CD8-positive, alpha-beta memory T cell (primary cell): ENCODE measurements around the gene GALNS. TPM values are rescaled to one million over a fixed set of nuclear protein-coding genes. Genes with fewer than 3 reads are reported as not detected.

Experiments
- CTCF ChIA-PET: fragments of 350-600 bp; sonication (Branson Sonifier 250); formaldehyde crosslinking; loops from one replicate; lab custom pipeline; 2021; ENCODE audit warnings: antibody characterized with exemption; lab: Charles Lee
- POLR2A ChIA-PET: fragments of 350-600 bp; sonication (Branson Sonifier 250); formaldehyde crosslinking; loops from one replicate; lab custom pipeline; 2021; ENCODE audit warnings: antibody characterized with exemption; lab: Charles Lee
- DNase-seq, 5 donors: peaks; one replicate each; pipeline versions ENCODE4 v3.0.0 to v3.0.0-alpha.2; 2020 to 2022; ENCODE audit warnings: mixed read lengths in 1 of 5
- H3K27ac ChIP-seq: one replicate; pipeline ENCODE4 v1.7.0; 2013; ENCODE audit warnings: low read depth, mild to moderate bottlenecking, low read length, moderate library complexity
- H3K27me3 ChIP-seq: 2 replicates; pipeline ENCODE4 v1.7.0; 2013; ENCODE audit warnings: low read length, mild to moderate bottlenecking; ENCODE audit not compliant: insufficient read depth, poor library complexity, severe bottlenecking
- H3K36me3 ChIP-seq: 2 replicates; pipeline ENCODE4 v1.7.0; 2013; ENCODE audit warnings: mild to moderate bottlenecking, low read length, moderate library complexity; ENCODE audit not compliant: insufficient read depth
- H3K4me1 ChIP-seq: 2 replicates; pipeline ENCODE4 v1.7.0; 2013; ENCODE audit warnings: mild to moderate bottlenecking, low read length, moderate library complexity; ENCODE audit not compliant: insufficient read depth
- H3K4me3 ChIP-seq: 2 replicates; pipeline ENCODE4 v1.7.0; 2013; ENCODE audit warnings: mild to moderate bottlenecking, low read length
- H3K9me3 ChIP-seq: 2 replicates; pipeline ENCODE4 v1.7.0; 2013; ENCODE audit warnings: mild to moderate bottlenecking, low read length
- H3K27ac Mint-ChIP-seq, 8 donors: one replicate each; pipeline ENCODE4 v1.8.0; 2020 to 2021; ENCODE audit warnings: mixed read lengths in 8 of 8, mild to moderate bottlenecking in 6 of 8, inconsistent platforms in 3 of 8, moderate library complexity in 3 of 8
- H3K27me3 Mint-ChIP-seq, 2 donors: one replicate each; pipeline ENCODE4 v1.8.0; 2020 to 2021; ENCODE audit warnings: mixed read lengths in 2 of 2, mild to moderate bottlenecking in 1 of 2, moderate library complexity in 1 of 2
- H3K36me3 Mint-ChIP-seq, 3 donors: one replicate each; pipeline ENCODE4 v1.8.0; 2020 to 2021; ENCODE audit warnings: mixed read lengths in 3 of 3, inconsistent platforms in 1 of 3, mild to moderate bottlenecking in 1 of 3
- H3K4me1 Mint-ChIP-seq, 3 donors: one replicate each; pipeline ENCODE4 v1.8.0; 2020 to 2021; ENCODE audit warnings: mixed read lengths in 3 of 3, inconsistent platforms in 1 of 3, mild to moderate bottlenecking in 1 of 3
- H3K4me3 Mint-ChIP-seq, 7 donors: one replicate each; pipeline ENCODE4 v1.8.0; 2020 to 2021; ENCODE audit warnings: mixed read lengths in 7 of 7, mild to moderate bottlenecking in 6 of 7, moderate library complexity in 4 of 7, inconsistent platforms in 2 of 7
- H3K9me3 Mint-ChIP-seq, 5 donors: one replicate each; pipeline ENCODE4 v1.8.0; 2020 to 2022; ENCODE audit warnings: mixed read lengths in 5 of 5, mild to moderate bottlenecking in 3 of 5, moderate library complexity in 2 of 5, inconsistent platforms in 1 of 5
- polyA plus RNA-seq: library from polyadenylated mRNA; unstranded; fragments of 300-500 nt; fragmentation: Illumina TruSeq; gene quantifications from one replicate; pipeline ENCODE4 v1.2.3, GENCODE V29; 2021
- total RNA-seq, 2 experiments: library from RNA; stranded (reverse); gene quantifications; one replicate each; pipeline ENCODE4 v1.2.3, GENCODE V29; 2021

The GALNS gene
- total RNA-seq (10 to 100 TPM; 19.2 to 22.5 TPM), polyA plus RNA-seq (13.0 TPM)

DNA sequence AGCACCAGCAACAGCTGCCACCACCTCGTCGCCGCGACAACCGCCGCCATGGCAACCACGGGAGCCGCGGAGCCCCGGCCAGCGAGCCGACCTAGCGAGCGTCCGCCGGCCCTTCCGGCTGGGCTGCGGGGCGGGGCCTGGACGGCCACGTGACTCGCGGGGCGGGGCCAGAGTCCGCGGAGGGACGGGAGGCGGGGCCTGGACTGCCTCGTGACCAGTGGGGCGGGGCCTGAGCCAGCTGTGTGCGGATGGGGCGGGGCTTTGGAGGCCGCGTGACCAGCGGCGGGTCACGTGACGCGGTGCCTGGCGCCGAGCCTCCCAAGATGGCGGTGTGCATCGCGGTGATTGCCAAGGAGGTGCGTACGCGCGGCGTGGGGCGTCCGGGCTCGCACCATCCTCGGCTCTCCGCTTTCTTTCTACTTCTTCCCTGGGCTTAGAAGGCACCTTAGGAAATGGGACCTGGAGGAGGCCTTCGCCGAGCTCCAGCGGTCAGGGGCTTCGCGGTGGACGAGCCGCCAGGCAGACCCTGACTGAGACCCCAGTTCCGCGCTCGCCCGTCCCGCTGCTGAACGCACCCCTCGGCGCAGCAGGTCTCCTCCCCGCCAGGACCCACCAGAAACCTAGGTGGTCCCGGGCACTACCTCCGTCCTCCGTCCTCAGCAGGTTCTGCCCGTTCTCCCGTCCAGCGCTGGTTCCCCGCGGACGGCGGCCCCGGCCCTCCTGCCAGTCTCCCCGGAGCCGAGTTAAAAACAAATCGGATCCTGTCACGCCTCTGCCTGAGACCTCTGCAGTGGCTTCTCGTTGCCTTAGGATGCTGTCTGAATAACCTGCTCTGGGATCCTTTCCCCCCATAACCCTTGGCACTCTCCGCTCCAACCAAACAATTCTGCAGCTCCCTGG, at the start of gene GALNS, which contains the start of gene TRAPPC2L:
GALNS (minus strand) TSS at position 120 of the 900 bp plus-strand sequence; CDS start at position 50, 70 bp downstream.
TRAPPC2L (plus strand) TSS at position 300 of the 900 bp plus-strand sequence; CDS start at position 324, 24 bp downstream.
- peaks cover 33% of the 10 kb centered on the region for H3K4me1 ChIP-seq
- DNase-seq = peak; percentile 97 to 100 (median 98)
- peak within 1 kb of the TSS; percentile 97 for H3K4me3 ChIP-seq
- Mint-ChIP-seq H3K4me3 (peak within 1 kb of the TSS; percentile 93 to 100 (median 98)), H3K4me1 (peaks cover 24 to 48% (median 38%) of the 10 kb centered on the region in 3 donors), H3K9me3 (no peaks in the 10 kb centered on the region), H3K27me3 (peaks cover 0 to 2% of the 10 kb centered on the region in 2 donors), H3K36me3 (peaks cover 0 to 53% (median 1%) of the 10 kb centered on the region in 3 donors), H3K27ac (peak within 1 kb of the TSS; percentile 81 to 100 (median 98))
- H3K27me3 ChIP-seq = no peaks in the 10 kb centered on the region
- H3K27ac ChIP-seq = peak within 1 kb of the TSS; percentile 89
- CTCF ChIA-PET = interaction anchor here (0.8 to 2.8 kb wide), 23 partner anchors 17 to 359 kb away, joined by 3 to 43 read pairs (median 5); partner anchors contain the start of gene APRT
- H3K9me3 ChIP-seq = no peaks in the 10 kb centered on the region
- POLR2A ChIA-PET = interaction anchor here (0.8 to 1.9 kb wide), 11 partner anchors 44 to 361 kb away, joined by 3 to 9 read pairs (median 6); partner anchors contain the start of genes APRT, CDH15 and ZNF778
- peaks cover 23% of the 10 kb centered on the region for H3K36me3 ChIP-seq

GRCh38 chr16:88906020-88906419, 49.3 kb upstream of the GALNS start:
- H3K9me3 ChIP-seq = no peaks in the 10 kb centered on the region
- H3K36me3 Mint-ChIP-seq = no peaks in the 10 kb centered on the region
- no peak for DNase-seq
- H3K27ac ChIP-seq = no peak overlapping the region
- H3K9me3 Mint-ChIP-seq = no peaks in the 10 kb centered on the region
- H3K4me3 Mint-ChIP-seq = no peak overlapping the region
- H3K4me1 ChIP-seq = no peaks in the 10 kb centered on the region
- CTCF ChIA-PET = no interaction called here
- peak overlapping the region in 1 of 8 donors; percentile 17 for H3K27ac Mint-ChIP-seq
- no peaks in the 10 kb centered on the region for H3K27me3 ChIP-seq
- no peaks in the 10 kb centered on the region for H3K36me3 ChIP-seq
- H3K4me1 Mint-ChIP-seq = peaks cover 0 to 3% (median 0%) of the 10 kb centered on the region in 3 donors
- H3K27me3 Mint-ChIP-seq = peaks cover 0 to 2% of the 10 kb centered on the region in 2 donors
- H3K4me3 ChIP-seq = no peak overlapping the region
- POLR2A ChIA-PET = no interaction called here

GRCh38 chr16:88905563-88905962, 48.8 kb upstream of the GALNS start:
- DNase-seq = no peak
- Histone ChIP-seq H3K27ac (no peak overlapping the region), H3K4me3 (no peak overlapping the region), H3K4me1 (no peaks in the 10 kb centered on the region), H3K9me3 (no peaks in the 10 kb centered on the region), H3K27me3 (no peaks in the 10 kb centered on the region), H3K36me3 (no peaks in the 10 kb centered on the region)
- H3K4me1 Mint-ChIP-seq = peaks cover 0 to 3% (median 0%) of the 10 kb centered on the region in 3 donors
- POLR2A ChIA-PET = no interaction called here
- H3K4me3 Mint-ChIP-seq = no peak overlapping the region
- H3K36me3 Mint-ChIP-seq = no peaks in the 10 kb centered on the region
- H3K27me3 Mint-ChIP-seq = peaks cover 0 to 2% of the 10 kb centered on the region in 2 donors
- H3K9me3 Mint-ChIP-seq = no peaks in the 10 kb centered on the region
- H3K27ac Mint-ChIP-seq = no peak overlapping the region
- CTCF ChIA-PET = no interaction called here

DNA sequence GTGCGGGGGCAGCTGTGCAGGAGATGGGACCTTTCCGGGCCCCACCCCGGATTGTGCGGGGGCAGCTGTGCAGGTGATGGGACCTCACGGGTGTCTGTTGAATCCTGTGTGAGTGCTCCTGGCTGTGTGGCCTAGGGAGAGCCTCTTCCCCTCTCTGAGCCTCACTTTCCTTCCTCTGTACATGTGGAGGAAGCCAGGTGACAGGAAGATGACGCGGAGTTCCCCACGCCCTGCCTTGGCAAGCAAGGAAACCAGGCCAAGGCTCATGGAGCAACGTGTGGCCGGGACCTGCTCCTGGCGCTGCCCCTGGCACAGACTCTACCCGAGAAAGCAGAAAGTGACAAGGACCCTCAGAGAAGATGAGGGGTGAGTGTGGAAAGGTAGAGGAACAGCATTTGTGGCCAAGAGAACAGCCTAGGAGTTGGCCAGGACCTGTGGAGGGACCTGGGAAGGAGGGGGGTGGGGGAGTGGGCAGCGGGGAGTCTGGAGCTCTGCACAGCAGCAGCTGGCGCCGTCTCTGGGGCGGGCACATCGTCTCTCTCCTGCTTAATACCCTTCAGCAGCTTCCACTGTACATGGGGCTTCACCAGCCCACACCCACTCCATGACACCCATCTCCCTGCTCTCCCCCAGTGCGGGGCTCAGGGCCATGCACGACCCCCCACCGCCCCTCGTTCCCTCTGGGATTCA, 48.1 kb upstream of the GALNS start:
- Mint-ChIP-seq H3K4me1 (peaks cover 0 to 3% (median 0%) of the 10 kb centered on the region in 3 donors), H3K27me3 (no peaks in the 10 kb centered on the region), H3K36me3 (no peaks in the 10 kb centered on the region), H3K27ac (no peak overlapping the region), H3K4me3 (no peak overlapping the region), H3K9me3 (no peaks in the 10 kb centered on the region)
- Histone ChIP-seq H3K4me1 (no peaks in the 10 kb centered on the region), H3K27me3 (no peaks in the 10 kb centered on the region), H3K4me3 (no peak overlapping the region), H3K27ac (no peak overlapping the region), H3K36me3 (no peaks in the 10 kb centered on the region), H3K9me3 (no peaks in the 10 kb centered on the region)
- ChIA-PET POLR2A (no interaction called here), CTCF (no interaction called here)
- no peak for DNase-seq

GRCh38 chr16:88903267-88903666, 46.5 kb upstream of the GALNS start:
- peaks cover 0 to 3% (median 0%) of the 10 kb centered on the region in 3 donors for H3K4me1 Mint-ChIP-seq
- H3K27me3 Mint-ChIP-seq = no peaks in the 10 kb centered on the region
- H3K27ac ChIP-seq = no peak overlapping the region
- H3K27ac Mint-ChIP-seq = no peak overlapping the region
- H3K4me3 ChIP-seq = no peak overlapping the region
- no peaks in the 10 kb centered on the region for H3K9me3 ChIP-seq
- H3K4me1 ChIP-seq = no peaks in the 10 kb centered on the region
- ChIA-PET CTCF (no interaction called here), POLR2A (no interaction called here)
- no peaks in the 10 kb centered on the region for H3K9me3 Mint-ChIP-seq
- no peaks in the 10 kb centered on the region for H3K36me3 Mint-ChIP-seq
- H3K36me3 ChIP-seq = no peaks in the 10 kb centered on the region
- no peak overlapping the region for H3K4me3 Mint-ChIP-seq
- H3K27me3 ChIP-seq = no peaks in the 10 kb centered on the region
- DNase-seq = no peak

DNA sequence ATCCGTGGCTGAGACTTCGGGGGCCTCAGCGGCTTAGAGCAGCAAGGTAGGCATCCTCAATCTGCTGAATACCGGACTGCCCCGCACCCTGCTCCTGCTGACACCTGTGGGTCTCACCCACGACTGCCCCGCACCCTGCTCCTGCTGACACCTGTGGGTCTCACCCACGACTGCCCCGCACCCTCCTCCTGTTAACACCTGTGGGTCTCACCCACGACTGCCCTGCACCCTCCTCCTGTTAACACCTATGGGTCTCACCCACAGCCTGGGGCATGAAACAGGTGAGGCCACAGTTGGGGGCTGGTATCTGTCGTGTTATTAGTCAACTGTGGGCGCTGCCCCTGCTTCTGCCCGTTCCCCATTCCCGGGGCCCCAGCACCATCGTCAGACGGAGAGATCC, 46.0 kb upstream of the GALNS start:
- Mint-ChIP-seq H3K9me3 (no peaks in the 10 kb centered on the region), H3K4me3 (no peak overlapping the region), H3K36me3 (no peaks in the 10 kb centered on the region), H3K27ac (no peak overlapping the region), H3K4me1 (peaks cover 0 to 3% (median 0%) of the 10 kb centered on the region in 3 donors), H3K27me3 (no peaks in the 10 kb centered on the region)
- Histone ChIP-seq H3K27me3 (no peaks in the 10 kb centered on the region), H3K9me3 (no peaks in the 10 kb centered on the region), H3K27ac (no peak overlapping the region), H3K36me3 (no peaks in the 10 kb centered on the region), H3K4me1 (no peaks in the 10 kb centered on the region), H3K4me3 (no peak overlapping the region)
- ChIA-PET POLR2A (no interaction called here), CTCF (no interaction called here)
- no peak for DNase-seq

DNA sequence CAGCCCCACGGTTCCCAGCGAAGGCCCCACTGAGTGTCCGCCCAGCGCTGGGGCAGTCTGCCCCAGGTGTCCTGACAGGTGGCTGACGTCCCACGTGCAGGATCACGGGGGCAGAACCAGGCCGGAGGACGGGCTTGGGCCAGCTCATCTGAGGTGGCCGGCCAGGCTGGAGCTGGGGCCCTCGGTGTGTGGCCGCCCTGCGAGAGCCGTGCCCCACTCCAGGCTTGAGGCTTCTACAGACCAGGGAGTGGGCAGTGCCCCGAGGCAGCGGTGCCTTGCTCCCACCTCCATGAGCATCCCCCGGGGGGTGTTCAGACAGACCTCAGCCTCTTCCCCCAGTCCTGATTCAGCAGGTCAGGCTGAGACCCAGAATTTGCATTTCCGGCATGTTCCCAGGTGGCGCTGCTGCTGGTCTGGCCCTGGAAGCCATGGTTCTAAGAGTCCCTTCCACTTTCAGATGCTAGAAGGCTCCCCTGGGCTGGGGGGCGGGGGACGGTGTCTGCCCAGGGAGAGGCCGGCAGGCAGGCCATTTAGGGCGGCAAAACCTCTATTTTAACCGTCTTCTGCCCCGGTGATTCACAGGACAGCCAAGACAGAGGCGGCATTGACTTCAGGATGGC, 45.1 kb upstream of the GALNS start:
- H3K4me3 Mint-ChIP-seq = no peak overlapping the region
- Histone ChIP-seq H3K4me1 (no peaks in the 10 kb centered on the region), H3K27me3 (no peaks in the 10 kb centered on the region), H3K27ac (no peak overlapping the region), H3K9me3 (no peaks in the 10 kb centered on the region), H3K4me3 (no peak overlapping the region), H3K36me3 (no peaks in the 10 kb centered on the region)
- ChIA-PET POLR2A (no interaction called here), CTCF (no interaction called here)
- no peak overlapping the region for H3K27ac Mint-ChIP-seq
- no peaks in the 10 kb centered on the region for H3K27me3 Mint-ChIP-seq
- peaks cover 0 to 3% (median 0%) of the 10 kb centered on the region in 3 donors for H3K4me1 Mint-ChIP-seq
- H3K36me3 Mint-ChIP-seq = no peaks in the 10 kb centered on the region
- no peaks in the 10 kb centered on the region for H3K9me3 Mint-ChIP-seq
- DNase-seq = no peak
